Testis (tissue), 3 donors: ENCODE results near the gene DCDC2. TPM values are rescaled to one million over a fixed set of nuclear protein-coding genes. Genes with fewer than 3 reads are reported as not detected.

Experiments
- DNase-seq: peaks from one replicate; pipeline ENCODE4 v3.0.0-alpha.2; 2019
- H3K27ac ChIP-seq, 2 donors: fragments of 200-600 bp; sonication (generic); one replicate each; pipeline ENCODE4 v1.5.1; 2019
- H3K27me3 ChIP-seq: fragments of 200-600 bp; sonication (generic); one replicate; pipeline ENCODE4 v1.5.1; 2019
- H3K36me3 ChIP-seq: fragments of 200-600 bp; sonication (generic); one replicate; pipeline ENCODE4 v1.5.1; 2017; ENCODE audit warnings: low read depth; ENCODE audit errors: missing control alignments
- H3K4me1 ChIP-seq: fragments of 200-600 bp; sonication (generic); one replicate; pipeline ENCODE4 v1.5.1; 2019
- H3K4me3 ChIP-seq, 2 donors: fragments of 200-600 bp; sonication (generic); one replicate each; pipeline ENCODE4 v1.5.1; 2017 to 2019
- H3K9me3 ChIP-seq: fragments of 200-600 bp; sonication (generic); one replicate; pipeline ENCODE4 v1.5.1; 2017
- POLR2A ChIP-seq: fragments of 450-650 bp; IDR thresholded peaks from one replicate; pipeline ENCODE4 v1.6.1; 2017; ENCODE audit warnings: antibody characterized with exemption, mild to moderate bottlenecking, moderate library complexity
- WGBS, 2 donors: methylation state at CpG; one replicate each; pipeline ENCODE4 v1.1.5; 2018; 5-methylcytosine and 5-hydroxymethylcytosine counted together
- intact Hi-C: fragments of 100-400 bp; cut with DNase I; formaldehyde crosslinking; loops from one replicate; pipeline ENCODE4 v1.15.1; 2023; ENCODE audit warnings: low total_unique reads
- polyA plus RNA-seq: library from polyadenylated mRNA; stranded (reverse); fragments of 350-450 nt; fragmentation: Illumina TruSeq; extraction: RNeasy Lipid Tissue Mini Kit (QIAGEN cat#74804); gene quantifications from one replicate; pipeline ENCODE4 v1.2.3, GENCODE V29; 2014; ENCODE audit warnings: low read depth, low replicate concordance; ENCODE audit not compliant: insufficient read depth
- small RNA-seq, 2 donors: library from RNA; depleted of rRNA; stranded (forward); fragments of <200 nt; gene quantifications; one replicate each; pipeline ENCODE3, GENCODE V24; 2016
- total RNA-seq, 2 donors: library from RNA; depleted of rRNA; stranded (reverse); fragments of >200 nt; gene quantifications; one replicate each; pipeline ENCODE4 v1.2.3, GENCODE V29; 2016
- TF ChIP-seq, protein P1 (sequence below), 3 experiments: fragments of 450-650 bp in 2 of 3; fragments of 200-600 bp in 1 of 3; sonication (generic) in 1 of 3; IDR thresholded peaks; one replicate each; pipeline ENCODE4 v1.5.1; 2016 to 2019; ENCODE audit warnings: antibody characterized with exemption in 3 of 3, mild to moderate bottlenecking in 2 of 3, moderate library complexity in 1 of 3

DCDC2 gene
- total and polyA plus RNA-seq, 3 donors from 2014 or later = 2.4 to 11.1 (median 3.0) TPM

DNA sequence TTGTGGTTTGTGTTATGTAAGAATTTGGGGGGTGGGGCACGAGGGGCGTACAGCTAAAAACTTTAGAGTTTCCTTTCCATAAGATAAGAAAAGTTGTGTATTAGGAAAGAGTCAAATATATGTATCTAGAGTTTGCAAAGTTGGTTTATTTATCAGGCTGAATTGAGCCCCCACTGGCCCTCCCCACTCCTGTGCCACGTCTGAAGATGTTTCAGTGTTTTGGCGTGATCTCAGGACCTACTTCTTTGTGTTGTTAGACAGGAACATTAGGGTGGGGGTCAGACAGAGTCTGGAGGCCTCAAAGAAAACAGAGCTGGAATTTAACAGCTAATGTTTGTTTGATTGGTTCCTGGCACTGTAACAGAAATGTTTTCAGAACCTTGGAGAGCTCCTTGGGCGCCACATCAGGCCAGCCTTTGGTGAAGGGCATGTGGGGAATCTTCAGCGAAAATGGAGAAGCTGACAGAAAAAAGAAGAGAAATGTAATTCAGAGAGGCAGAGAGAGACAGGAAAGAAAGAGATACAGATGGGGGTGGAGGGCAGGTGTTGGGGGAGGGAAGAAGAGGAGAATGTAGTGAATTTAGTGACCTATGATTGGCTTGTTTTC is 231.2 kb downstream of the DCDC2 start:
- Histone ChIP-seq H3K9me3 (no peaks in the 10 kb centered on the region), H3K27me3 (no peaks in the 10 kb centered on the region), H3K27ac (no peak overlapping the region), H3K4me1 (no peaks in the 10 kb centered on the region), H3K36me3 (no peaks in the 10 kb centered on the region), H3K4me3 (no peak overlapping the region)
- intact Hi-C loops = no loop called here
- DNase-seq = peak; percentile 50
- WGBS, 2 donors = 0 to 2% methylated on average over 6 of the region's 6 CpGs
- TF ChIP-seq, protein P1, sequence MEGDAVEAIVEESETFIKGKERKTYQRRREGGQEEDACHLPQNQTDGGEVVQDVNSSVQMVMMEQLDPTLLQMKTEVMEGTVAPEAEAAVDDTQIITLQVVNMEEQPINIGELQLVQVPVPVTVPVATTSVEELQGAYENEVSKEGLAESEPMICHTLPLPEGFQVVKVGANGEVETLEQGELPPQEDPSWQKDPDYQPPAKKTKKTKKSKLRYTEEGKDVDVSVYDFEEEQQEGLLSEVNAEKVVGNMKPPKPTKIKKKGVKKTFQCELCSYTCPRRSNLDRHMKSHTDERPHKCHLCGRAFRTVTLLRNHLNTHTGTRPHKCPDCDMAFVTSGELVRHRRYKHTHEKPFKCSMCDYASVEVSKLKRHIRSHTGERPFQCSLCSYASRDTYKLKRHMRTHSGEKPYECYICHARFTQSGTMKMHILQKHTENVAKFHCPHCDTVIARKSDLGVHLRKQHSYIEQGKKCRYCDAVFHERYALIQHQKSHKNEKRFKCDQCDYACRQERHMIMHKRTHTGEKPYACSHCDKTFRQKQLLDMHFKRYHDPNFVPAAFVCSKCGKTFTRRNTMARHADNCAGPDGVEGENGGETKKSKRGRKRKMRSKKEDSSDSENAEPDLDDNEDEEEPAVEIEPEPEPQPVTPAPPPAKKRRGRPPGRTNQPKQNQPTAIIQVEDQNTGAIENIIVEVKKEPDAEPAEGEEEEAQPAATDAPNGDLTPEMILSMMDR (IDR thresholded peaks at IDR 0.05) = no peak
- no peak for TF ChIP-seq POLR2A

DNA sequence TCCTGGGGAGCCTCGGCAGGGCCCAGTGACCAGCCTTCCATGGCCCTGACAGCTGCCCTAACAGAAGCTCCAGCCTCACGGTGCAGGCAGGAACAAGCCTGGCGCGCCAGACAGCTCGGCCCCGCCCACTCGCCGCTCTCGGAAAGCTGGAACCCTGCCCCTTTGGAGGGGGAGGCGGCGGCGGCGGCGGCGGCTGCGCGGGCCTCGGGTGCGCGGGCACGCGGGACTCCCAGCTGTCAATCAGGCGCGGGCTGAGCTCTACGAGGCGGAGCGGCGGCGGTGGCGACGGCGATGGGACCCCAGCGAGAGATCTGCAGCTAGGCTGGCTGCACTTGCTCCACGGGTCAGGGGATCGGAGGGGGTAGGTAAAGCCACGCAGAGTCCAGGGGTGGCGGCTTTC is 231.9 kb downstream of the DCDC2 start, which contains the start of gene NRSN1:
TSS of gene NRSN1 (plus strand) at position 236 of the 400 bp plus-strand sequence. CDS start 8,113 bp downstream, outside the sequence.
- 2% methylated on average over 6 to 37 of the region's 37 CpGs for WGBS, 2 donors
- DNase-seq = peak; percentile 32
- TF ChIP-seq, protein P1 (IDR thresholded peaks at IDR 0.05) = no peak
- no peak for TF ChIP-seq POLR2A
- Histone ChIP-seq H3K4me1 (no peaks in the 10 kb centered on the region), H3K36me3 (no peaks in the 10 kb centered on the region), H3K4me3 (no peak within 1 kb of the TSS), H3K9me3 (no peaks in the 10 kb centered on the region), H3K27me3 (no peaks in the 10 kb centered on the region), H3K27ac (no peak within 1 kb of the TSS)
- intact Hi-C loops = no loop called here

DNA sequence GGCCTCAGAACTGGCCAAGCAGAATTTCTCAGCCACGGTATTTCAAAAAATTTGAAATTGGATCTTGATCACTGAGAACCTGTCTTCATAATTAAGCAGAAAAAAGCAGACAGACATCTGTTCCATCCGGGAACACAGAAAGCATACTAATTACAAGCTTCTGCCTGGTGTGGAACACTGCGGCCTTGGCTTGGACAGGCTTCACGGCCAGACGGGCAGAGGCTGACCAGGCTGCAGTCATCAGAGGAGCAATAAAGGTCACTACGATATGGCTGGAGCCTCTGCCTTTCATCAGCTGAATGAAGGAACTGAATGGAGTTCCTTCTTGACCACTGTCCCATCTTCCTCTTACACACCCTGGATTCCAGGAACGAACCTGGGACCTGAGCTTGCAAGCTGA is 235.7 kb downstream of the DCDC2 start:
- Histone ChIP-seq H3K36me3 (no peaks in the 10 kb centered on the region), H3K9me3 (no peaks in the 10 kb centered on the region), H3K4me3 (no peak overlapping the region), H3K4me1 (no peaks in the 10 kb centered on the region), H3K27ac (no peak overlapping the region), H3K27me3 (no peaks in the 10 kb centered on the region)
- no peak for TF ChIP-seq POLR2A
- TF ChIP-seq, protein P1 (IDR thresholded peaks at IDR 0.05) = no peak
- no peak for DNase-seq
- intact Hi-C loops = no loop called here
- WGBS, 2 donors = 54 to 57% methylated on average over 7 of the region's 7 CpGs

Small RNA genes lying within 50 kb of the gene (small RNA-seq; reads per million reads assigned to genes)
- gene RF00218 (0 reads per million in 2 donors), gene RNU6-391P (0 reads per million in 2 donors)

Other genes starting within 250 kb of the DCDC2 start
- under 1 TPM in 1 of 2 donors, not detected in 1; 0.37 TPM for gene NRSN1, start 231.8 kb downstream of the DCDC2 start, total RNA-seq
- 0.42 TPM for gene NRSN1, start 231.8 kb downstream of the DCDC2 start, polyA plus RNA-seq
- 10 to 100 TPM; 27.2 to 27.6 TPM for gene MRS2, start 44.9 kb upstream of the DCDC2 start, total RNA-seq
- gene MRS2, start 44.9 kb upstream of the DCDC2 start, polyA plus RNA-seq = 16.6 TPM
- gene GPLD1, start 131.5 kb upstream of the DCDC2 start, total RNA-seq = 10 to 100 TPM; 10.7 to 15.6 TPM
- 3.9 TPM for gene GPLD1, start 131.5 kb upstream of the DCDC2 start, polyA plus RNA-seq
- 10 to 100 TPM; 16.3 to 21.2 TPM for gene ALDH5A1, start 136.9 kb upstream of the DCDC2 start, total RNA-seq
- gene ALDH5A1, start 136.9 kb upstream of the DCDC2 start, polyA plus RNA-seq = 11.3 TPM